ENCODE measurements around the gene LRRC66.

Gene LRRC66

GRCh38 chr4:52006887-52007286 lies 13.3 kb downstream of the LRRC66 start:
- no peak for DNase-seq

DNA sequence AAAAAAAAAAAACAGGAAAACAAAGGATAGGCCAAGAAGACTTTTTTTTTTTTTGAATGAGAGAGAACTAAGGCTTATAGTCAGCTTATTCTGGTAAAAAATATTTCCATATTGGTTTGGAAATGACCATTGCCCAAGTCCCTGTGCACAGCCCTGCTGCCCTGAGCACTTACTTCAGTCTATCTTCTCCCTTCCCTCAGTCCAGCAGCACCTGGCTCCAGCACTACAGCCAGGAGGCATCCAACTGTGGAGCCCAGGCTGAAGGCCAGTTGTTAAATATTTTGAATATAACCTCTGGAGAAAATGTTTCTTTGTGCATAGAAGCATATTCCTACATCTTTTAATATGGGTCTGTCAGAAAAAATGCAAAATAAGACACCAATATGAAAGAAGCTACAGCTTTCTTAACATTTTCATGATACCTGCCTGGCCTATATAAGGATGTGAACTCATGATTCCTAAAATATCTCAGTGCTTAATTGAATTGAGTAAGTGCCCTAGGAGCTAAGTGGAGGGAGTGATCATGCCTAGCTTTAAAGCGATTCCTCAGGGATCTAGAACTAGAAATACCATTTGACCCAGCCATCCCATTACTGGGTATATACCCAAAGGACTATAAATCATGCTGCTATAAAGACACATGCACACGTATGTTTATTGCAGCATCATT lies 14.4 kb downstream of the LRRC66 start:
- DNase-seq: no peak

- no peak for DNase-seq
Observed at GRCh38 chr4:52004414-52004813, 15.7 kb downstream of the LRRC66 start.

DNA sequence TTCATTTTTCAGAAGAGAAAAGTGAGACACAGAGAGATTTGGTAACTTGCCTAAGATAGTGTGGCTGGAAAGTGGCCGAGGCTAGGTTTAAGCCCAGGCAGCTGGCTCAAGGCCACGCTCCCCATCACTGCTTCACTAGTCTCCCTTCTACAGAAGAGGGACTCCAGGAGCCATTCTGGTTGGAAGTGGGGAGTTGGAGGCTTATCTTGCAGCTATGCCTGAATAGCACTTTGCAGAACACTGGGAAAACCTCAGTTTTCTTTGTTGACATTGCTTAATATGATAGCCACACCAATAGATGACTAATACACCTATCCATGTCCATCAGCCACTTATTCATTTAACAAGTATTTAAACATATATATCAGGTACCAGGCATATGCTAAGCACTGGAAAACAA lies 18.5 kb downstream of the LRRC66 start:
- no peak for DNase-seq

DNA sequence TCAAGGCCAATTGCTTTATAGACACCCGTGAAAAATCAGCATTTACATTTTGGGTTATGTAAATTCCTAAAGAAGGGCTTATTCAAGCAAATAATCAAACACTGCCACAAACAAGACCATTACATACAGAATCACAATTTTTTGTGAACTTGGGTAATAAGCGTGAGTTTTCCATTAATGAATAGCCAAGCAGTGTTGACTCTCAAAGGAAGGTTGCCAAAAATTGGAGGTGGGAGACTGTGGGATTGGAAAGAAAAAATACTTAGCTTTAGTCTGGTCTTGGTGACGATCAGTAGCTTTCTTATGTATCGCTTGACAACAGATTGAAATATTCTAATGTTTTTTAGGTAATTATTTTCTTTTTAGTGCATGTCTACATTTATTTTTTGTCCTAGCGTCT lies 20.9 kb downstream of the LRRC66 start:
- DNase-seq: no peak

- no peak for DNase-seq
Observed at GRCh38 chr4:51998837-51999236, 21.3 kb downstream of the LRRC66 start.

- no peak for DNase-seq
Observed at GRCh38 chr4:51997647-51998046, 22.5 kb downstream of the LRRC66 start.

DNA sequence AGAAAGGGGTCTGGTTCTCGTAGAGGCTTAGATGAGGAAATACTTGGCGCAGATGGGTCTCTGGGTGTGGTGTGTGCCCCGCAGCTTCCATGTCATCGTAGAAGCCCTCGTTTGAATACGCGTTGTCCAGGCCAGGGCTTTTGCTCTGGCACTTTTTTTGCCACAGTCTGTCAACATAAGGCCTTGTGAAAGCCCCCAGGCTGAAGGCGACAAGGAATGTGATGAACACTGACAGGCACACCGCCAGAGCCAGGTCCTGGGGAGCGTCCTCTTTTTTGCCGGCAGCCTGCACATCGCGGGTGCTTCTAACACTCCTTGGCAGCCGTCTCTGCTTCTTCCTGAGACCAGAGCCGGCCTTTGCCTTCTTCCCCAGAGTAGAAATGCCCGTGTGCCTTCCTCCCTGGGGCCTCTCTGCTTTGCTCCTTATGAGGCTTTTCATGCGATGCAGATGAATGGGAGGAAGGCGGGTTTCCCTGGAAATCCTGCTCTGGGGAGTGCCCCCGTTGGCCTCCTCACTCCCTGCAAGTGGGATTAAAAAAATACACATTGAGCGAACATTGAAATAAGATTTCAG lies 24.4 kb downstream of the LRRC66 start:
- DNase-seq: peak; percentile 46

DNA sequence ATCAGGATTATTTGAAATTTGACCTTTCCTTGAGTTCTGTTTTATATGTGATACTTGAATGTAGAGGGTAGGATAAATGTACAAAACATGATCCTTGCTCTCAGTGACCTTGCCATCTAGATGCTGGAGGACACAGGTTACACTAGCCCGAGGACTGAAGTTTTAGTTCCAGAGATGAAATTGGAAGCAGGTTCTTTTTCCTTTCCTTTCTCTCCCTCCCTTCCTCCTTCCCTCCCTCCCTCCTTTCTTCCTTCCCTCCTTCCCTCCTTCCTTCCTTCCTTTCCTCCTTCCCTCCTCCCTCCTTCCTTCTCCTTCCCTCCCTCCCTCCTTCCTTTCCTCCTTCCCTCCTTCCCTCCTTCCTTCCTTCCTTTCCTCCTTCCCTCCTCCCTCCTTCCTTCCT lies 54.3 kb downstream of the LRRC66 start:
- DNase-seq: no peak

- no peak for DNase-seq
Observed at GRCh38 chr4:51963841-51964517, 56.2 kb downstream of the LRRC66 start.

DNA sequence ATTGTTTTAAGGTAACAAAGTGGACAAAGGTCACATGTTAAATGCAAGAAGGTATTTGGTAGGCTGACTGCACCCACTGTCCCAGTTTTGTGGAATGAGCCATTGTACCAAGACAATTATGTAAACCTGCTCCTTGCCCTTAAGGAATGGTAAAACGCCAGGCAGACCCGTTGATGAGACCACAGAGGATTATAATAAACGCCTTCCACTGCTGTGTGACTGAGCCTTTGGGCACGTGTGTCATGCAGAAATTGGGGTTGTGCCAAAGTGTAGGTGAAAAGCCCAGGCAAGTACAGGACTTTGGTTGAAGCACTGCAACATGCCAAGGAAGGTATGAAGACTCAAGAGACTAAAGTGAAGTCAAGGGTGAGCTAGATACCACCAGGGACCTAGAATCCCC lies 59.7 kb downstream of the LRRC66 start:
- no peak for DNase-seq

DNA sequence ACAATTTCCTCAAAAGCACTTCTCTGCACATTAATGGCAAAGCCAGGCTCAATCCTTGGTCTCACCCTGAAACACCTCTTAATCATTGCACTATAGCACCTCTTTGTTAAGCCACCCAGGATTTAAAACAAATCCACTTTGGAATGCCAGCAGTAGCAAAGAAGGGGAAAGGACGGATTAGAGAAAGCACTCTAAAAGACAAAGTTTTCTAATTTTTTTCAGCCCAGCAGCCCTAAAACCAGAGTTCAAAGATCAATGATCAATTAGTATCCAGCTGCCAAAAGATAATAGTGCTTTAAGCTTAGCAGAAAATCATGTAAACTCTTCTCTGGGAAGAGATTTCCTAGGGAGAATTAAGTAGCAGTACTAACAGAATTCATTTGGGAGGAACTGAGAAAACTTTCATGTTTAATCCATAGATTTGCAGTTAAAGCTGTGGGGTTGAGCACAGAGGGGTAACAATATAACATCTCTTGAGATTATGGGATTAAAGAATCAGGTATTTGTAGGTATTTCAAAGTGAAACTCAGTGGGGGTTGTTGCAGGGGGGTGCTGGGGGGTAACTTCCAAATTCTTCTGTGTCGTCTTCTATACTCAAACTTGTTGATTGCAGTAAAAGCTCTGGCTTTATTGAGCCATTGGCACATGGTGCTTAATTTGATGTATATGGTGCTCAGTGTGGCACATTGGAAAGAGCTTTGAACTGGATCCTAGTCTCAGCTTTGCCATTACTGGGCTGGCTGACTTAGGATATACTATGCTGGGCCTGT lies 61.8 kb downstream of the LRRC66 start:
- DNase-seq: no peak
